GM11168 (cell line): ENCODE results near the gene SH3RF1.

ENCODE experiments used
- in situ Hi-C: fragments of 300-500 bp; cut with MboI; formaldehyde crosslinking; loops from one replicate; pipeline ENCODE4 v1.12.0; 2022; ENCODE audit warnings: low sequenced_read_pairs; ENCODE audit not compliant: unreplicated experiment

Gene SH3RF1

DNA sequence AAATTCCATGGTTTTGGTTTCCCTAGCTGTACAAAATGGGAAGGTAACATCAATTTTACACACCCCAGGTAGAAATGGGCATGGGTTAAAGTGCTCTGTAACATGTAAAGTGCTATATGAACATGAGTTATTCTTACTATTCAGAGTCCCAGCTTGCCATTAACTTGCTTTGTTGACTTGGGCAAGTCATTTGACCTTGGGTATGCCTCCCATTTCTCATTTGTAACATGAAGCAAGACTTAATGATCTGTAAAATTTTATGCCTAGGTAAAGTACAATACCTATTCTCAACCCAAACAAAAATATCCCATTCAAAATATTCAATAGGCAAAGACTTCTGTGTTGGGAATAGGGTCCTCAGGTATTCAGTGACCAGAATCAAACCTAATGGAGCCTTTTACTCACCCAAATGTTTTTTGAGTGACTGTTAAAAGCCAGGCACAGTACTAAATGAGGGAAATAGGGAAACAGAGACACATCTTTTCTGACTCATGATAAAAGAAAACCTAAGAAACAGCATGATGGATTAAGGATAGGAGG, 126.6 kb downstream of the SH3RF1 start:
- in situ Hi-C loops: no loop called here

DNA sequence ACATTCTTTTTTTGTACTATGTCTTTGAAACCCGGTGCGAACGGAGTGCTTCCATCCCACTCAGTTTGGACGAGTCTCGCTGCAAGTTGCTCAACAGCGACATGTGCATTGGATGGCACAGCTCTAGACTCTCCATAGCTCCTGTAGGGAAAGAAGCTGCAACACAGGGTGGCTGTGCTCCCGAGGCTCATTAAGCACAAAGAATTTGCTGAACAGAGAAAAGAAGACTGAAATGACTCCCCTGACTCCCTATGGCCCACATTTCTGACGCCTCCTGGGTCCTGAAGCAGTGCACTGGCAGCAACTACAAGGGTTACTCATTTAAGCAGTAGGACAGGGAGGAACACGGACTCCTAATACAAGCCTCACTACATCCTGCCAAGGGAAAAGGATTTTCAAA, 127.4 kb downstream of the SH3RF1 start:
- in situ Hi-C loops: no loop called here

DNA sequence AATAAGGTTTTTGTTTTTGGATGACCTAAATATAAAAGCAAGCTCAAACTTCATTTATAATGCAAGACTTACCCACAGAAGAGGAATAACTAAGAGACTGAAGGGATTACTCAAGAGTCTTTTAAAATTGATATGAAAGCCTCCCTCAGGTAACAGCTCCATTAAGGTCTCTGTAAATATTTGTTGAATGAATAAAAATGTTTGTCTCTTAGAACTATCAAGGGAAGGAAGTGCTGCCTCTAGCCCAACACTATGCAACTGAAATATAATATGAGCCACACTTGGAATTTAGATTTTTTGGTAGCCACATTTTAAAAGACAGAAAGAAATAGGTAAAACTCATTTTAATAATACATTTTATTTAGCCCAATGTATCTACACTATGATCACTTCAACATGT, 127.8 kb downstream of the SH3RF1 start:
- in situ Hi-C loops: no loop called here

DNA sequence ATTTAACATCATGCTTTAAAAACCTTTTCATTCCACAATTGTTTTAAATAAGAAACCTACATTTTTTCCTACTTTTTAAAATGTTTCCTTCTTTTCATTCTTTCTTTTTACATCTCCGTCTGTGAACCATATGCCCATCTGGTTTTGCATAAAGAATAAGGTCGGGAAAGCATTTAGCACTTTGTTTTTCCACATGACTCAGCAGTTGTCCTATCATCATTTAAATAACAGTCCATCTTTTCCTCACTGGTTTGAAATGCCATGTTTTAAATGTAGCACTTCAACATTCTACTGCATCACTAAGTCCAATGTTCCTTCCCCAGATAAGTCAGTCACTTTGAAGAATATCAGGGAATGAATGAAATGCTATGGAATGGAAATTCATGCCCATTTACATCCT, 128.4 kb downstream of the SH3RF1 start:
- in situ Hi-C loops: no loop called here

DNA sequence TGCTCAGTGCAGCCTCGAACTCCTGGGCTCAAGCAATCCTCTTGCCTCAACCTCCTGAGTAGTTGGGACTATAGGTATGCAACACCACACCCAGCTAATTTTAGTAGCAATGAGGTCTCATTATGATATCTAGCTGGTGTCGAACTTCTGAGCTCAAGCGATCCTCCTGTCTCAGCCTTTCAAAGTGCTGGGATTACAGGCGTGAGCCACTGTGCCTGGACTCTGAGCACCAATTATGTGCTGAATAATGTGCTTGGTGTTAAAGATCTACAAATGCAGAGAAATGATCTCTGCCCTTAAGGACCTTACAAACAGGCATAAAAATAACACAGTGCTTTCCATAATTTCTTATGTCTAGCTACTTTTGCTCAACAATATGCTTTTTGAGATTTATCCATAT, 131.7 kb downstream of the SH3RF1 start:
- in situ Hi-C loops: no loop called here

DNA sequence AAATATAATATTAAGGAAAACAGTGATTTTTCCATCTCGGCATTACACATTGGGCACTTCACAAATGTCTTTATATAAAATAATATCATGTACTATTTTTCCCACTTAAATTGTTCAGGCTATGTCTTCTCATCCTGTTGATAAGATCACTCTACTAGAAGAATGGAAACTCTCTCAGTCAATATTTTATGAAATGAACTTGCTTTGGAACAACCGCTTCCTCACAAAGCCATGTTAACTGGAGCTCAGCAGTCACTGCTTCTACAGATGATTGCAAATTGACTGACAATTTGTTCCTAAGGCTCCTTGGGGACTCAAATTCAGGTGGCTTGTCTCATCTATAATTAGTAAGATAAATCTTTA, 133.2 kb downstream of the SH3RF1 start:
- in situ Hi-C loops: no loop called here

DNA sequence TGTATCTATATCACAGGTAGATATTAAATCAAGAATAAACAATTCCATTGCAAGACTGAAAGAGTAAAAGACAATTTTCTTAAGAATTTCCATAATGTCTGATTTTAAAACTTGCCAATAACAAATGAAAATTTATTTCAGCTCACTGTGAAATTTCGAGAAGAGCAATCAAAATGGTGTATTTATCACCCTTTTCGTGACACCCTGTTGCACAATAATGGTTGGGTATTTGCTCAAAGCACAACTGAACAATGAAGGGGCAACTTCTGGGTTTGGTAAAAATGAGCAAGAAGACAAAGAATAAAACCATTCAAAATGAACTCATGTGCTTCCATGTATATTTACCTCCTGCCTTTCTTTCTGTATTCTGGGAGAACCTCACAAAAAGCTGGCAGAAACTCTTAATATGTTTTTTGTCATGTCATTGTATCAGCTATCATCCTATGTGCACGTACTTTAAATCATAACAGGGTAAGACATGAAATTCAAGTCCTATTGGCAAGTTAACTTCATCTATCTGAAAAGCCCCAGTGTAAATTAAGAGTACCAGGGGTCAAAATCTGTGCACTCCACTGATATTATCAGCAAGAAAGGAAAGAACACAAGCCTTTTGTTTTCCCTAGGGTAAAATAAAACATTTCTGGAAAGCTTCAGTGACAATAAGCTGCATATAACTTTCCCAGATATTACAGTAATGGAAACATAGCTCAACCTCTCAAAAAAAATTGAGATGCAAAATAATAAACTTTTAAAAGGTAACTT, 133.8 kb downstream of the SH3RF1 start:
- in situ Hi-C loops: no loop called here

DNA sequence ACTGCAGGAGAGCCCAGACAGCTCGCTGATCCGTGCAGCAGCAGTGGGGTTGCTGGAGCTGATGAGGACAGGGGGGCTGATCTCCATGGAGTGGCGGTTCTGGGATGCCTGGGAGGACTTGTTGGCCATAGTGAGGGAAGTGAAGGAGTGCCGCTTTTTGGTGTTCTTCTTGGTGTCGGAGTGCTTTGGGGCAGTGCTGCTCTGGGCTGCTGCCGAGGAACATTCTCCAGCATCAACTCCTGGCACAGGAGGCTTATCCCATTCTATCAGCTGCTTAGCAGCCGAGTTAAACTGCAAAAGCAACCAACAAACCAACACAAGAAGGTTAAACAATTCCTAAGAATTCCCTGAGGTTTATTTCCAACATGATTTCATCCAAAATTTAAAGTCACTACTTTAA, 134.4 kb downstream of the SH3RF1 start:
- in situ Hi-C loops: no loop called here

DNA sequence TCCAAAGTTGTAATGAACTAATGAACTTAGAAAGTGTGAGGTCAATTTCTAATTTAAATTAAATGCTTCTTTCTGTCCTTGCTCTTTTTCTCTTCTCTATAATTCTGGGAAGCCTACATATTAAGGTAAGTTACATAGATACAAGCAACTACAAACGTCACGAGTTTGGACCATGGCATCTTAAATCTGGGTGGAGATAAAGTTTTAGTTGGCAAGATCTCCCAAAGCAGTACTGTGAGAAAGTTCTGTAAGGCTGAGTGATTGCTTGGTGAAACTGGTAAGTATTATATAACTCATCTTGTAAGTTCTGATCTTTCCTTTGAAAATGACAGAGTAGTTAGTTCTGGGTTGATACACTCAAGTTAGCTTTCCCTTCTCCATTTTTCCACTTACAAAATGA, 135.0 kb downstream of the SH3RF1 start:
- in situ Hi-C loops: no loop called here

DNA sequence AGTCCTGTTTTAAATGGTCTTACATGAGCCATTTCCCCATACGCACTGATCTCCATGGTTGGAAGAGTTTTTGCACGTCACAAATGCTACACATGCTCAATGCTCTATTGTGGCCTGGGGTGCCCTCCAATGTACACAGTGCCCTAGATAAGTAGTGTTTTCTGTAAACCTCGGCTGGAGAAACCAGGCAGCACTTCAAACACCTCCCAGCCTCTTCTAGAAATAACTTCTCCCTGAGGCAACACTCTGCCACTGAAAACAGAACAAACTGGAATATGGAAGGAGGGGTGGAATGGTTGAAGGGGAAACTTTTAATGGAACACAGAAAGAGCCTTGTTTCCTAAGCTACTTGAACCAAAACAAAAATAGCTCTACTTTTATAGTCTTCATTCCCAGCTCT, 136.8 kb downstream of the SH3RF1 start:
- in situ Hi-C loops: no loop called here

DNA sequence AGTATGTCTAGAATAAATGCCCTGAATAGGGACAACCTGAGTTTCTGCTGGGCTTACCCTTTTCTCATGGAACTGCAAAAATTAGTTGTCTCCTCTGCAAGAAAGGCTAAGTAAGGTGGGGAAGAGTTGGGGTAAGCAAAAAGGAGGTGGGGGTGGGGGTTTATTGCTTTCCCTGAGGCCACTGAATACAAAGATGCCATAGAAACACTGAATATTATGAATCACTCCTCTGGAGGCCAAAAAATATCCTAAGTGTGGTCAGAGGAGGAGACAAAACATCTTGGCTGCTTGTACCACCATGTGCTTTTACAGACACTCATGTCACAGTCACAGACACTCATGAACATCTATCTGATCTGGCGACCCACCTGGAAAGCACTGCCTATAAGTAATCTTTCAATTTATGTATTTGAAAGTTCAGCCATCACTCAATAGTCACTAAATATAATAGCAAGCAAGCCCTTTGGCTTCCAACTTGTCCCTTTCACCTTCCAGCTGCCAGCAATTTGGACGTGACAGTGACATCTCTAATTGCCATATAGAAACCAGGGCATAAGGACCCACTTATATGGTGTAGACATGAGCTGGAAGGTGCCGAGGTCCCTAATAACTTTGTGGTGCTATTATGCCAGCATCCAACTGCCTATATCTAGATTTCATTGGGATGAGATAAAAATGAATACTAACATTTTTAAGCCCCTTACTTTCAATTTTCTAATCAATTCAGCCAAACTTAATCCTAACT, 138.0 kb downstream of the SH3RF1 start:
- in situ Hi-C loops: no loop called here

DNA sequence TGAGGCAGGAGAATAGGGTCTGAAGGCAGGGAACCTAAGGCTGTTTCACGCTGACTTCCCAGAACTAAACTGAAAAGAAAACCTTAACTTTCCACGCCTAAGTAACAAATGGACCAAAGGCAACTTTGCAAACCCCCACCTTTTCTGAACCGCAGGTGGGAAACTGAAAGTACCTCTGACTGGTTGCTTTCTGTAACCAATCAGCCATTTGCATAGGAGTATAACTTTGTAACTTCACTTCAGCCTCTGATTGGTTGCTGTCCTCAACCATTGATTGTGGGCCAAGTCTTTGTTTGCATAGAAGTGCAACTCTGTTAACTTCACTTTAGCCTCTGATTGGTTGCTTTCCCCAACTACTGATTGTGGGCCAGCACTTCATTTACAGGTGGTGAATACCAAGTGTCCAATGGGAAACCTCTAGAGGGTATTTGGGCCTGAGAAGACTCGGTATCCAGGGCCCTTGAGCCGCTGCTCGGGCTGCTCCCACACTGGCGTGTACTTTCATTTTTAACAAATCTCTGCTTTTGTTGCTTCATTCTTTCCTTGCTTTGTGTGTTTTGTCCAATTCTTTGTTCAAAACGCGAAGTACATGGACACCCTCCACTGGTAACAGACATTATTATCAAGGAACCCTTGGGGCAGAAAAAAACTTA, 139.1 kb downstream of the SH3RF1 start:
- in situ Hi-C loops: no loop called here

DNA sequence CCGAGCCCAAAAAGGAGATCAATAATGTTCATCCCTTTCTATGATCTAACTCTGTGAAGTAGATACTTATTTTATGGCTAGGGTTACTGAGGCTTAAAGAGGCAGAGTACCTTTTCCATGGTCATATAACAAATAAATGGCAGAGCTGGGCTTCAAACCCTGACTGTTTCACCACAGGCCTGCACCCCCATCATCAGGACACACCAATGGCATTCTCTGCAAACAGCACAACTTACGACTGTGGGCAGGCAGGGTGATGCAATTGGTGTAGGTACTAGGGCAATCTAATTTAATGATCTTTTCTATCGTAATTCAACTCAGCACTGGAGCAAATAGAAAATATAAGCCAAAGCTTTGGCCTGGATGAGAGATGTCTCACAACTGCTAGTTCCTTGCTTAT, 141.9 kb downstream of the SH3RF1 start:
- in situ Hi-C loops: loop anchor here (10.0 kb wide), 1 partner anchor 356 kb away; no protein-coding TSS in a partner anchor

DNA sequence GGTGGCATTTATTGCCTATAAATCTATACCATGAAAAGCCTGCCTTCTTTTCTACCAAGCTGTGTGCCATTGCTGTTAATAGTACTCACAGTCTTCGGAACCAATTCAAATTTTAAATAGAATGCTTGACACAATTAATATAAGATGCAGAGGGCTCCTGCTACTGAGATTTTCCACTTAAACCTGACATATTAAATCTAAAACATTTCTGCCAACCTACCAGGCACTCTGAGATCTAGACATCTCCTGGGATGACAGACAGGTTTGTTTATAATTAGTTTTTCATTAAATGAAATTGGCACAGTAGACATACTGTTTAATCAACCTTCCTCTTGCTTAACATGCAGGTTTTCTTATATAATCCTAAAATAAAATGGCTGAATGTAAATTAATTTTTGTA, 143.4 kb downstream of the SH3RF1 start:
- in situ Hi-C loops: loop anchor here (10.0 kb wide), 1 partner anchor 357 kb away; no protein-coding TSS in a partner anchor

DNA sequence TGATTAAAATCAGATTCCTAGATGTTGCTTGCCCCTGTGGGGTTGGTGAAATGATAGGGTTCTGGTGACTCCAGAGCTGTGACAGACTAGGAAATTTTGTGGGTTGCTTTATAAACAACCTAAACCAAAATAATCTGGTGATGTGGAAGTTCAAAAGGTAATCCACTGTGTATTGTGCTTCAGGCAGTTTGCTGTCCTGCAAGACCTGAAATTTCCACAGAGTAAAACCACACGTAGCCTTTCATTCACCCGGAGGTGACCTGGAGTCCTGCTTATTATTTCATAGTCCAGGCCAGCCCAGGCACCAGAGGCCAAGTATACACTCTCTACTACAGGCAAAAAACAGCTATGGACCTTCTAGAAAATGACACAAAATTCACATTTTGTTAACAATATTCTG, 146.1 kb downstream of the SH3RF1 start:
- in situ Hi-C loops: loop anchor here (10.0 kb wide), 1 partner anchor 360 kb away; no protein-coding TSS in a partner anchor

DNA sequence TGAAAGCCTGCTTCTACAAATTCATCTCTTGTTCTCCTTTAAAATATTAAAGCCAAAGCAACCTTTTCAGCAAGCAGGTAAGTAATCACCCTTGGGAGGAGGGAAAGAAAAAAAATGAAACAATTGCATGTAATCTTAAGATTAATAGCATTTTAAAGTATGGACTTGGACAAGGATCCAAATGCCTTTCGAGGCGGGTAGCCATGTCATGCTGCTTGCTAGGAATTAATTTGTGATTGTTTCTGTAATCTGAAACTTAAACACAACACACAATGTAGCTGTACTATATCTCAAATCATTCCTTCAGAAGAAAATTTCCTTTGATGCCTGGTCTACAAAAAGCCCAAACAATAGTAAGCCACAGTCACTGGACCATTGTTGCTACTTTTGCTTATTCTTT, 148.3 kb downstream of the SH3RF1 start:
- in situ Hi-C loops: loop anchor here (10.0 kb wide), 1 partner anchor 362 kb away; no protein-coding TSS in a partner anchor

DNA sequence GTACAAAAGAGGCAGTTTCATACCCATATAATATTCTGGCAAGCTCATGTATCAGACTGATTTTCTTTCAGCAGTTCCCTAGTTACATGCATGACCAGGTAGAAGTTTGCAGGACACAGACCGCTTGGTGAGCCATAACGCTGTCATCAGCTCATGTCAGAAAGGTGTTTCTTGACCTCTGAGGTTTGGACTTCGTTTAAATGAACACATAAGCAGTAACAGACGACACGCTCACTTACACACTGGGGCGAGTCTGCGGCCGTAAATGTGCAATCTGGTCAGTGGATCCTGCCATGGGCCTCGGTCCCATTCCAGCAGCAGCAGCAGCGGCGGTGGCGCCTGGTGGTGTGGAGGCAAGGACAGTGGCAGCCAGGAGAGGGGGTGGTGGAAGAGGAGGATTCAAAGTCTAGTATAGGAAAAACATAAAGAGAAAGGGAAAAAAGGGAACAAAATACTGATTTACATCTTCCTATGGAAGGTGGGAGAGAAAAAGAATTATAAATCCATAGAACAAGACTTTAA, 148.8 kb downstream of the SH3RF1 start:
- in situ Hi-C loops: loop anchor here (10.0 kb wide), 1 partner anchor 363 kb away; no protein-coding TSS in a partner anchor

DNA sequence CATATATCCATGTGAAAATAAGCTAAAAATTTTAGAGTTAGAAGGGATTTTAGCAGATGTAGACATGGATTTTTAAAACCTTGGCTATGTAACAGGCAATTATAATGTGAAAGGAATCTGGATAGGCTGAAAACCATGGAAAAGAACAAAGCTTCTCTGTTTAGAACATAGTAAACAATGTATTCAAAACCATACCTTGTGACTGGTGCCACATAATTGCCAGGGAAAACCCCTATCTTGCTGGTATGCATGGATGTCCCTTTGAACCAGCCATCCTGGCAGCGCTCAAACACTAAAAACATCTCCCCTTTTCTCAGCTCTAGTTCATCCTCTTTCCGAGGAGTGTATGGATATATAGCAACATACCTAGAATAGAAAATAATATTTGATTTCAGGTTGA, 150.1 kb downstream of the SH3RF1 start:
- in situ Hi-C loops: loop anchor here (10.0 kb wide), 1 partner anchor 364 kb away; no protein-coding TSS in a partner anchor

DNA sequence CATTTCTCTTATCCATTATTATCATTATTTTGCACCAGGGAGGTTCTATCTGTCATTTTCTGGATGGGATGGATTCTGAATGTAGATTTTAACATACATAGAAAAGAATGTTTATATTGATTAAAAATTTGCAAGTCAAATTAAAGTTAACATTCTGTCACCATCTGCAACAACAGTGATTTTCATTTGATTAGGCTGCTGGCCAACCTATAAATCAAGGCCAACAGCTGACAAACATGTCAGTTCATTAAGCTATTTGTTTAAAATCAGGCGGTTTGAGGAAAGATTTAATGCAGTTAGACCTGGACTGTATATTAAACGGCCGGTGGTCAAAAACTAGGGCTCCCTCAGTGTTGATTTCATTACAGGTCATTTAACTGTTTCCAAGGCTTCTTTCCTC, 151.2 kb downstream of the SH3RF1 start:
- in situ Hi-C loops: no loop called here

DNA sequence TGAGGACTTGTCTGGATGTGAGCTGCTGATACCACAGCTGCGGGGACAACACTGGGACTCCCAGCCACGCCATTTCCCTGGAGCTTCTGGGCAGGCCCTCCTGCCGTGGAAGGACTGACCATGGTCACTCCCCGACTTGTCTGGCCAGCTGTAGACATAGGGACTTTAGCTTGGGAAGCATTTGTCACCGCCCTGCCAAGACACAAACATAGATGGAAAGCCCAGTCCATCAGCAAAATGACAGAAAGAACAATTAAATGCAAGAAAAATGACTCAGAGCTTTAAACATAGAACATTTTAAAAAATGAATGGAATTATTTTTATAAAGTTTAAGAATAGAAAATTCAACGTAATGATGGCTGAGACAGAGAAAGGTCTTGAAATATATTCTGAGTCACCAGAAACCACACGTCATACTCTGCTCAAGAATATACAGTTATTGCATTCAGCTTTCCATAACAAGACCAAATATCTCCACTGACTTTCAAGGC, 153.1 kb downstream of the SH3RF1 start:
- in situ Hi-C loops: no loop called here
